DMS153 treated with DMSO at 0.1 percent for 48 hours (cell line): ENCODE data around the gene HACD1.

Experiments
- DNase-seq: peaks from one replicate; lab custom pipeline; 2025; ENCODE audit not compliant: unreplicated experiment; lab: John Stamatoyannopoulos, UW

HACD1 gene

DNA sequence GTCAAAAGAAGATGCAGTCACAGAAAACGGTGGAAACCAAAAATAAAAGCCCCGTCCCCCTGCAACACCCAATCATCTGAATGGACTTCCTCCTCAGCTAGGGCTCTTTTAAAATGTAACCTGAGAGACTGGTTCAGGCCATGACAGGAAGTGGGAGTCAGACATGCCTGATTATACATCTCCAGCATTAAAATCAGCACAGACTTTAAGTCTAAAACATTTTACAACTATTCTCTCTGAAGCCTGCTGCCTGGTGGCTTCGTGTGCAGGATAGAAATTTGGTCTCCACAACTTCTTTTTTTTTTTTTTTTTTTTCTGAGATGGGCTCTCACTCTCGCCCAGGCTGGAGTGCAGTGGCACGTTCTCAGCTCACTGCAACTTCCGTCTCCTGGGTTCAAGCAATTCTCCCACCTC lies 30.3 kb downstream of the HACD1 start:
- DNase-seq = peak; percentile 4

DNA sequence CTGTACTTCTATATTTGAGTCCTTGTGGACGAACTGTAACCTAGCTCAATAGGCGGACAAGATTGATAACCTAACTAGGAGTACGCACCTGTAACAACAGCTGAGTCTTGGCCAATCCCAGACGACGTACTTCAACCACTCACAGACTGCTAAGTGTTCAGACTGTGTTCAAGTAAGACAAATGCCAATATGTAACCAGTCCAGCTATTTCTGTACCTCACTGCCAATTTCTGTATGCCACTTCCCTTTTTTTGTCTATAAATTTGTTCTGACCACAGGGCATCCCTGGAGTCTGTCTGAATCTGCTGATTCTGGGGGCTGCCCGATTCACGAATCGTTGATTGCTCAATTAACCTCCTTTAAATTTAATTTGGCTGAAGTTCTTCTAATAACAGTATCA lies 32.2 kb downstream of the HACD1 start:
- DNase-seq = no peak

DNA sequence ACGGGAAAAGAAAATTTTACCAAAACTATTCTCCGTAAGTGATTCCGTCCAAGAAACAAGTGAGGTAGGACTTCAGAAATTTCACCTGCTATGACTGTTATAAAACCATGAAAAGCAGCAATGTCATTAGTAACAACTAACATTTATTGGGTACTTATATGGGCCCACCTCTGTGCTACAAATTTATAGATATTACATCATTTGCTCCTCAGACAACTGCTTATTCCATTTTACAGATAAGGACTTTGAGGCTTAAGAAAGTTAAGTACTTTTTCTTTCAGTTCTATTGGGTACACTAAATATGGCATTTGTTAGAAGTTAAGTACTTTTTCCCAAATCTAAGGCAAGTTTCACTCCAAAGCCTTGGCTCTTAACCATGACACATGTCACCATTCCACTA lies 36.3 kb downstream of the HACD1 start:
- DNase-seq = no peak

DNA sequence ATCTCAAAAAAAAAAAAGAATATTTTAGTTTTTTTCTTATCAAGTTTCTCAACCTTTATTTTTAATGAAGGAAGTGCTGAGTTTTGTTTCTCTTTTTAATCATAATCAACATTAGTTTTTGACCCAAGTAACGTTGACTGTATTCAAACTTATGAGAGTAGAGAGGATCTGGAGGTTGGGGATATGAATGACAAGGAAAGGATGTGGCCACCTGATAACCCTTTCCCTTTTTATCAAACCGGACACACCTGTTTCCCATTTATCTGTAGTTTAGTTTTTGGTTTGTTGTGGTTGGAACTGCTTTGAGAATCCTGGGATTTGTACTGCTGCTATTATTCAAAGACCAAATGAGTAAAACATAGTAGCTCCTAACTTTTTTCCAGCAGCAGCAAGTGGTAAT lies 38.6 kb downstream of the HACD1 start:
- DNase-seq = no peak

DNA sequence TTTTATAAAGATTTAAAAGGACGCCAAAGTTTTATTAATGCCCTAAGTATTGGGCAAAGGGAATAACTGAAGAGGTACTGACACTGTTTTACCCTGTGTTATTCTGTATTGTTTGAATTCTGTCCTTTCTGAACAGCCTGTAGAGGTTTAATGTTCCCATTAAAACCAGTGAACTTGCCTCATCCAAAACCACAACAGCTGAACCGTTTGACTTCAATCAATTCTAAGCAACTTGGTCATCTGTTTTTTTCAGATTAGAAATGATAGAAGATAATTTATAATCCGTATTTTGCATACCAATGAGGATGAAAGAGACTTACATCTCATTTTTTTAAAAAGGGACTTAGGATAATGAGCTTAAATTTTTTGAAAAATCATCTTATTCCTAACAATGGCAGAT lies 40.4 kb downstream of the HACD1 start:
- DNase-seq = no peak

DNA sequence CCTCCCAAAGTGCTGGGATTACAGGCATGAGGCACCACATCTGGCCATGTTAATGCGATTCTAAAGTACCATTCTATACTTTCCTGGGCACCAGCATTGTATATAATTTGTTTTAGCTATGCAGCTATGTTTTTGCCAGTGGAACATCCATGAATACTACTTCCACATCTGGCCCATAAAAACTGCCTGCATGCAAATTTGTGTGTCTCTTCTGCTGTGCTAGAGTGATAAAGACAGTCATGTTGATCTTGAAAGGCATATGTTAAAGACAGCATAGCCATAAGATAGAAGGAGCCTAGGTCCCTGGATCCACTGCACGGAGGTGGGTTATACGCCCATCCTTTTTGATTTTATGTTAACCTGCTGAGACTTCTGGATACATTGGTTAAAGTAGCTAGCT lies 52.3 kb downstream of the HACD1 start:
- no peak for DNase-seq

DNA sequence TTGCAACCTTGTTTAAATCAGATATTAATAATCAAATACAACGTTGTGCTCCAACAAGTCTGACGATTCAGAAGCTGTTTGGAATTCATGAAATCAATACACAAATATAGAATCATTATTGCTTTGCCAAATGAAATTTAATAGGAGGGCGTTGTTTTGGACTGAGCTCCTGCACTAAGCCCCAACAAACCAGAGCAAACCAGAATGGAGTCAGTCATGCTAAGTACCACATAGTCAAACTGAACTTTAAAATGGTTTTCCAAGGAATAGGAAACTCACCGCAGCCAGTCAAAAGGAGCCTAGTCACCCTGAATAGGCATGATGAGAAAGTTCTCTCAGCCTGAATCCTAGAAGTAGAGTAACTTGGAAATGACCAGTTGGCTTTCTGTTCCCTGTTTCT lies 53.7 kb downstream of the HACD1 start:
- DNase-seq = no peak

DNA sequence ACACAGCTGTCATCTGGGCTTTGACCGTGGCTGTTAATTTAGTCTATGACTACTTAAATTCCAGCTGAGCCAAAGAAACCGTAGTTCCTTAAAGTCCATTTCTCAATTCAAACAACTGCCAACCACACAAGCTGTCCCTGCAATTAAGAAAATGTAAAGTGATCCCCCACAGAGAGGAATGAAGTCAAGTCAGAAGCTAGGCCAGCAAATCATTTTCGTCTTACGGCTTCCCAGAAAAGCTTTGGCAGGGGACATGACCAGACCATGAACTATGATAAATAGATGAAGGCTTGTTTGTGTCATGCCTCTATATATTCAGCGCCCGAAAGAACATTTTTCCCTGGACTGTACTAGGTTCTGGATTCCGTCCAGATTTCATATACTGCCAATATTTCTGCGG lies 54.6 kb downstream of the HACD1 start:
- DNase-seq = no peak

DNA sequence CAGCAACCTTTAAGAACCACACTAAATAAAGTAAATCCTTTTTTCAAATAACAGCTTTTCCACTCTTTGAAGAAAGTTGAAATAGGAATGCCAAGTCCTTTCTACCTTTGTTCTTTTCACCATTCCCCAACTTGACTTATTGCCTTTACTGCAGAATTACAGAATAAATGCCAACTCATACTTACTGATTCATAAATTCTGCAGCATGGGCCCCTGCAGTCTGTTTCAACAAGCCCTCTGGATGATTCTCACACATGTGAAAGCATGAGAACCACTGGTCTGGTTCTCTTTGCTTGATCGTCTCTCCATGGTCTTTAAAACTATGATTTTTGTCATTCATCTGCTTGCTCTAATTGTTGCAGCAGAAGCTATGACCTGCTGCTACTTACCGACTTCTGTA lies 56.1 kb downstream of the HACD1 start:
- no peak for DNase-seq

DNA sequence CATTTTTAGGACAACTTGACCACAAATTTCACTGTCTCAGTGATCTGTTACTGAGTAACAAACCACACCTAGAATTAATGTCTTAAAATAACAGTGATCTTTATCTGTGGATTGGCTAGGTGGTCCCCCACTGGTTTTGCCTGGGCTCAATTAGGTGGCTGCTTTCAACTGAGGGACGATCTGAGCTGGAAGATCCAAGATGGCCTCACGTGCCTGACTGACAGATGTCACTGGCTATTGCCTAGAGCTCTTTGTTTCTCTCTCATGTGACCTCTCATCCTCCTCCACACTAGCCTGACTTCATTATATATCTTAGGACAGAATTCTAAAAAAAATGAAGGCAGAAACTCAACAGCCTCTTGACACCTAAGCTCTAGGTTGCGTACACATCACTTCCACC lies 59.7 kb downstream of the HACD1 start:
- DNase-seq = no peak

DNA sequence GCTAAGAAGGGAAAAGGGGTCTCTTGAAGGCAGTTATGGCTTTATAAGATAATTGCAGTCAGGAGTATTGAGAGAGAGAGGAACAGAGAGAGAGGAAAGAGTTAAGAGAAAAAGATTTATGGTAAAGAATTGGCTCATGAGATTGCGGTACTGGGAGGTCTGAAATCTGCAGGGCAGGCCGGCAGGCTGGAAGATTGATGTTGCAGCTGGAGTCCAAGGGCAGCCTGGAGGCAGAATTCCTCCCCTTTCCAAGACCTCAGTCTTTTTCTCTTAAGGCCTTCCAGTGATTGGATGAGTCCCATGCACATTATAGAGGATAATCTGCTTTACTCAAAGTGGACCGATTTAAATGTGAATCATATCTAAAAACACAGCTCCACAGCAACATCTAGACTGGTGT lies 68.4 kb downstream of the HACD1 start:
- DNase-seq = no peak

DNA sequence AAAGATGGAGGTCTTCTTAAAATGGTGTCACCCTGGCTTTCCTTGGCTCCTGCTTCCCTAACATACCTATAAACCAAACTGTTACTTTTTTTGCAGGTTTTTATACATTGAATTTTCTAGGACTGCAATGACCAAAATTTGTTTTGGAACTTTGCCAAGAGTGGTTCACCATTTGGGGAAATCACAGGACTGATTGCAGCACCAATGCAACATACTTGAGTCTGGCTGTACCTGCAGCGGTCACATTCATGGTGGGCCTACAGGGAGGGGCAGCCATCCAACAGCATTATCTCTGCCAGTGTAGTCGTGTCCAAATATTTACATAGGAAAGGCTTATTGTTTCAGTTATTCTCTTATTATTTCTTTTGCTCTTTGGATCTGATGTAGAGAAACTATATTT lies 69.0 kb downstream of the HACD1 start:
- DNase-seq = no peak

DNA sequence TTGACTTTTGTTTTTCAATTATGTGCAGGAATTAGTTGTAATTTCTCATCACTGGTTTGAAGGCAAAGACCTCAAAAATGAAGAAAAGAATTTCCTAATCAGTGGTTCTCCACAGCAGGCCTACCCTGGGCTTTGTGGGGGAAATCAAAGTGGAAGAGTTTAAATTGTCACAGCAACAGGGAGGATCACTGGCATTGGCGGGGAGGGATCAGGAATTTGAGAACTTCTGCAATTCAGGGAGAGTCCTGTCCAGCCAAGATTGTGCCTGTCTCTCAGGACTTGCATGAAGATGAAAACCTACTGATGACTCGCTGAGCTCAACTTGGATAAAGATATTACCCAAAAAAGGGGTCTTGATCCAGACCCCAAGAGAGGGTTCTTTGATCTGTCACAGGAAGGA lies 70.1 kb downstream of the HACD1 start:
- DNase-seq = no peak

DNA sequence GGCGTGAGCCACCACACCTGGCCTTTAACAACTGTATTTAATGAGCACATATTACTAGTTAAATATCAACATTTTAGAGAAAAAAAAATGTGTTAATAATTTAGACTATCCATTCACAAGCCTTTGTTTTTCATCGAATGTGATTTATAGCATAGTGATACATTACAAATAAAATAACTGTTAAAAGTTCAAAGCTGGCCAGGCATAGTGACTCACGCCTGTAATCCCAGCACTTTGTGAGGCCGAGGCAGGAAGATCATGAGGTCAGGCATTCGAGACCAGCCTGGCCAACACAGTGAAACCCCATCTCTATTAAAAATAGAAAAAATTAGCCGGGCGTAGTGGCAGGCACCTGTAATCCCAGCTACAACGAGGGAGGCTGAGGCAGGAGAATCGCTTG lies 72.7 kb downstream of the HACD1 start:
- DNase-seq = no peak
